Astrocyte of the spinal cord (primary cell): ENCODE results near the gene ZNF346.

Experiments used
- DNase-seq: peaks from one replicate; pipeline ENCODE4 v3.0.0; 2011; ENCODE audit warnings: low read depth, low spot score
- H3K4me3 ChIP-seq: 2 replicates; pipeline ENCODE4 v1.5.1; 2011; ENCODE audit warnings: low read depth, mild to moderate bottlenecking, low read length, moderate library complexity
- CTCF ChIP-seq: IDR thresholded peaks from 2 replicates; pipeline ENCODE4 v1.5.1; 2012; ENCODE audit warnings: low read depth, mild to moderate bottlenecking, low read length, inconsistent platforms
- in situ Hi-C: cut with HindIII; loops from 2 replicates; pipeline ENCODE4 v1.10.0; 2017; ENCODE audit warnings: low sequenced_read_pairs

The ZNF346 gene

GRCh38 chr5:177116631-177117373, 94.3 kb downstream of the ZNF346 start:
- TF ChIP-seq CTCF: no peak
- no peak overlapping the region for H3K4me3 ChIP-seq
- in situ Hi-C loops: no loop called here
- peak; percentile 67 for DNase-seq

- no peak for DNase-seq
- in situ Hi-C loops: no loop called here
- TF ChIP-seq CTCF: no peak
- no peak overlapping the region for H3K4me3 ChIP-seq
Observed at GRCh38 chr5:177117441-177118045, 95.0 kb downstream of the ZNF346 start.

GRCh38 chr5:177122566-177122965, 100.1 kb downstream of the ZNF346 start:
- in situ Hi-C loops: no loop called here
- TF ChIP-seq CTCF: no peak
- no peak overlapping the region for H3K4me3 ChIP-seq
- no peak for DNase-seq

- no peak overlapping the region for H3K4me3 ChIP-seq
- DNase-seq: no peak
- TF ChIP-seq CTCF: no peak
- in situ Hi-C loops: no loop called here
Observed at GRCh38 chr5:177123789-177124485, 101.4 kb downstream of the ZNF346 start.

- in situ Hi-C loops: no loop called here
- DNase-seq: no peak
- H3K4me3 ChIP-seq: no peak overlapping the region
- TF ChIP-seq CTCF: no peak
Observed at GRCh38 chr5:177124486-177124991, 102.0 kb downstream of the ZNF346 start.

GRCh38 chr5:177126771-177127170, 104.3 kb downstream of the ZNF346 start:
- TF ChIP-seq CTCF: no peak
- in situ Hi-C loops: no loop called here
- no peak for DNase-seq

More at GRCh38 chr5:177126771-177127170, 104.3 kb downstream of the ZNF346 start:
- no peak overlapping the region for H3K4me3 ChIP-seq
